NCI-H187 (cell line): ENCODE results near the gene TSR1.
A peak's percentile ranks its signal among the peaks of the same experiment; 100 is the strongest.

Experiments
- DNase-seq, 2 experiments: peaks; one replicate each; lab custom pipeline; 2025; lab: John Stamatoyannopoulos, UW

Gene TSR1

DNA sequence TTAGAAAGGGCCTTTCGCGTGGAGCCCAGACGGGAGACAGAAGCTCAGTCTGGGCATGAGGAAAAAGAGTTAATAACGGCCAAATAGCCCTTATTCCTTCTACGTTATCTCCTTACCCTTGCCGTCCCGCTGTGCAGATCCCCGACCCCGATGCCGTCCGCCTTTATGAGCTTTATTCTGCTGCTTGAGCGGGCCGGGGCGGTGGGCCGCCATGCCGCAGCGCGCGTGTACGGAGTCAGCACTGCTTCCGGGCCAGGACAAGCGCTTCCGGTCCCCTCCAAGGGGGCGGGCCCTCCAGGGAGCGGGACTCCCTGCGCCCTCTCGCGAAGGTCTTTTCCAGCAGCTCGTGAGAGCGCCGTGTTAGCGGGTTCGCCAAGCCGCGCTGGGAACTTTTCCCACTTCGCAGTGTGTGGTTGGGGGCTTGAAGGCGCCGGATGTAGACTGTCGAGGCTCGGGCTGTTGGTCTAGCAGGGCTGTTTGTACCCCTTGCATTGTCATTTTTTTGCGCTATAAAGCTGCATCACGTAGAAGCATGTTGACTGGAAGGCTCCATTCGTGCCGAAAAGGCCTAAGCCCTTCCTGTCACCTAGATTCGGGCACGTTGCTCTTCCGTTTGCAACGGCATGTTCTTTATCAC is at the start of gene TSR1:
Gene TSR1 (minus strand): TSS at position 243 of the 637 bp plus-strand sequence. CDS start 30 bp downstream, at position 213.
- peak; percentile 27 to 70 for DNase-seq

DNA sequence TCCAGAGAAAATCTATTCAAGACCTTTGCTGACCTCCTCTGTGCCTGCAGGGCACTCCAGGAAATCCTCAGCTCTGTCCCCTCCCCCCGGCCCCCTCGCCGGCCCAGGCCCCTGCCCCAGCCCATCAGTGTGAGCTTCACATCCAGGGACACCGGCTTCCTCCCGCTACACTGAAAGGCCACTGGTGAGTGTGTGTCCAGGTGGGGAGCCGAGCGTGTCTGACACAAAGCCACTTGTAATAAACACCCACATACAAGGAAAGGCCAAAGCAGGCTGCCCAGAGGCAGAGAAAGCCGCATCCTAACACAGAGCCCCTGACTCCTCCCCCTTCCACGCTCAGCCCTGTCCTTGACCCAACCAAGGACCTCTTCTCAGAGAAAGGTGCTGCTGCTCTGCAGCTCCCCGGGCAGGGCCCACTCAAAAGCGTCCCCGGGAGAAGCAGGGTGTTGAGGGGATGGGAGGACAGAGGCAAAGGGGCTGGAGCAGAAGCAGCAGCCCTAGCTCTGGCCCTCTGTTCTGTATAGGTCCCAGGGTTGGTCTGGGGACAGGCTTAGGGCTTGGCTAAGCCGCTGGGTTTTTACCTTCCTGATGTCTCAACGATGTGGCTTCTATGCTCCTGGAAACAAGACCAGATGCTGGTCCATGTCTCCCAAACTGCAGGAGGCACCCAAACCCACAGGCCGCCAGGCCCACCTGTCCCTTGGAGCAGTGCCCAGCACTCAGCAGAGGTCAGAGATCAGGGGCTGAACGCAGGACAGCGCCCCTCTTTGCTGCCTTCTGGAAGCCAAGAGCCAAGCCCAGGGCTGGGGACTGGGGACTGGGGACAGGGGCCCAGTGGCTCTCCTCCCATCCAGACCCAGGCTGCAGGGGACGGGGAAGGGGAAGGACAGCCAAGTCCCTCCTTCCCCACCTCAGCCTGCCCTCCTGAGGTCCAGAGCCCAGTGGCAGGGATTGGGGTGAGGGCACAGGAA is 49.3 kb upstream of the TSR1 start:
- DNase-seq: no peak

DNA sequence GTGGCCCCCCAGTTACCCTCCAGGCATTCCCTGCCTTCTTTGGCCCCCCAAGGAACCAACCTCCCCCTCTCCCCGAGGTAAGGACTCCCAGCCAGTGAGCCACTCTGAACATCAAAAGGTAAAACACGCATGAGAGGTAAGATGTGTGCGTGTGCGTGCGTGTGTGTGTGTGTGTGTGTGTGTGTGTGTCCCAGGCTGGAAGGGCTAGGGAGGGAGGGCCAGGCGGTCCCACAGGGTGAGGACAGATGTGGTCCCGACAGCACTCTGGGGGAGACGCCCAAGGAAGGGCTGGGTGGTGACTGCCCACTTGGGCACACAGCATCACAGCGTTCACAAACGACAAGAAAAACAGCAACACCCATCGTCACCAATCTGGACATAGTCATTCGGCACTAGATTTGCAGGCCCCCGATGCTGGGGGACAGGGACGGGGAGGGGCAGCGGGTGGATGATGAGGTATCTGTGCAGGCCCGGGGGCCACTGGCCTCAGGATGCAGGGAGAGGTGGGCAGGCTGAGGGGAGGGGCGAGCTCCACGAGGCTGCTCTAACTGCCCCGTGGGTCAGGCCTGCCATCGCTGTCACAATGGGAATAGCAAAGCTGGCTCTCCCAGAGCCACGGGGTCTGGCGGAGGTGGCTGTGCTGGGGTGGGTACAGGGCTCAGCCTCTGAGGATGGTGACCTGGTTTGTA is 48.3 kb upstream of the TSR1 start:
- DNase-seq: no peak

DNA sequence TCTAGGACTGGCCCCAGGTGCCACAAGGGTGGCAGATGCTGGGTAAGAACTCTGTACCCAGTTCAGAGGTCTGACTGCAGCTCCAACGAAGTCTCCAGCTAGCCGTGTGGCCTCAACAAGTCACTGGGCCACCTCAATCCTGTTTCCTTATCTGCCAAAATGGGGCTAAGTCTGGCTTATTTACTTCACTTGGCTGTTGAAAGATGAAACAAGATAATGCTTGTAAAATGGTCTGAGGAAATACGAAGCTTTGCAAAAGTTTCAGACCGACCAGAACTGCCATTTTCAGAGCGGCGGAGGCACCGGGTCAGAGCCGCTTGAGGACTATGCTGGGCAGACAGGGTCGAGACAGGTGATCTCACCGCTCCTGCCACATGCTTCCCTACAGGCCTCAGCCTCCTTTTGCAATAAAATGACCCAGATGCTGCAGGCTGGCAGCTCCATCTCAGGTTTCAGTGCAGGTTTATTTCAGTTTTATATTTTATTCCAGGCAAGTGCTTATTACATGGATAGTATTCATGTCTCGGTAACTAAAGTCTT is 47.4 kb upstream of the TSR1 start:
- no peak for DNase-seq

DNA sequence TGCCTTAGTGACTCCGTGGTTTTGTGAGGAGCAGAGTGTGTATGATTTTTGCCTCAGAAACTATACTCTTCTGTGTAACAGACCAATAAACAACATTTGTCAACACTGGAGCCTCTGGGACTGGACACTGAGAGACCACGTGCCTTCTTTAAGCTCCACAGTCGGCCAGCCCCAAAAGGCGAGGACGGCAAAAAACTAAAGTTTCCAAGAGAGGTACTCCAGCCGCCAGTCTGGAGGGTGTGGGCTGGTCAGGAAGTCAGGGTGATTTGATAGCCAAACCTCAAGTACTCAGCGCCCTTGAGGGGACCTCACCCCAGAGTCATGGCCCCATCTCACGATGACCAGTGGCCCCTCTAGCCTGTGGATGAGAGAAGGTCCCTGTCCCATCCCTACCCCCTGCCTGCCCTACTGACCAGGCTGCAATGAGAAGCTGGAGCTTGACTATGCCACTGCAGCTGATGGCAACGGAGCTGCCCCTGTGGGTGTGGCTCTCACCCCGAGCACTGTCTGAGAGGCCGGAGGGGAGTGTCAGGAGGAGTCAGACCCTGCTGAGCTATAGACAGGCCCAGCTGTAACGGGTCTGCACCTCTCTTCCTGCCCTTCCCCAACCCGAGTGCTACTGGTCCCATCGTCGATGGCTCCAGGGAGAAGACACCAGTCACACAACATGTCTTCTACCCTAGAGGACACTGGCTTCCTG is 44.8 kb upstream of the TSR1 start:
- no peak for DNase-seq

DNA sequence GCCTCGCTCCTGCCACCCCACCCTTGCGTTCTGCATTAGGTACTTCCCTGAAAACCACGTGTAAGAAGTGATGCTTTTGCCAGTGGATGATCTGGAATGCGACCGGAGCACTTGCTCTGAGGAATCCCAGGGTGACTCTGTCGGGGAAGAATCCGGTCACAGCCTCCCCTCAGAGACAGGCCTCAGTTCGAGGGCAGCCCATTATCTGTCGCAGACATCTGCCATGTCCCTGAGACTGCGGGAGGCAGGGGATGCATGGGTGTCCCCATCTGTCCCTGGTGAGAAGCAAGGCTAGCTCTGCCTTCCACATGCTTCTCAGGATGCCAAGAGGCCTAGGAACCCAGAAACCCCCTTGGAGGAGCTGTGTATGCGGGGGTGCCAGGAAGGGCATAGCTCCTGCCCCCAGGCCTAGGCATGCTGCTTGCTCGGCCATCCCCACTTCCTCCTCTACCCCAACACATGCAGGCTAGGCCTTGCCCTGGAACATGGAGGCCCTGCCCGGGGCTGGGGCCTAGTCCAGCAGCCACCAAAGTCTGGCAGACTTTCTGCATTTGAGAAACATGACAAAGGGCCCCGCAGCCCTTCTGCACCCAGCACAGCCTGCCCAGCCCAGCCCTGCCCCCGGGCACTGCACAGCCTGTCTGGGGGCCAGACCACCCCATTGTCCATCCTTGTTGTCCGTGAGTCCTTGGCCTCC is 44.1 kb upstream of the TSR1 start:
- DNase-seq: no peak

DNA sequence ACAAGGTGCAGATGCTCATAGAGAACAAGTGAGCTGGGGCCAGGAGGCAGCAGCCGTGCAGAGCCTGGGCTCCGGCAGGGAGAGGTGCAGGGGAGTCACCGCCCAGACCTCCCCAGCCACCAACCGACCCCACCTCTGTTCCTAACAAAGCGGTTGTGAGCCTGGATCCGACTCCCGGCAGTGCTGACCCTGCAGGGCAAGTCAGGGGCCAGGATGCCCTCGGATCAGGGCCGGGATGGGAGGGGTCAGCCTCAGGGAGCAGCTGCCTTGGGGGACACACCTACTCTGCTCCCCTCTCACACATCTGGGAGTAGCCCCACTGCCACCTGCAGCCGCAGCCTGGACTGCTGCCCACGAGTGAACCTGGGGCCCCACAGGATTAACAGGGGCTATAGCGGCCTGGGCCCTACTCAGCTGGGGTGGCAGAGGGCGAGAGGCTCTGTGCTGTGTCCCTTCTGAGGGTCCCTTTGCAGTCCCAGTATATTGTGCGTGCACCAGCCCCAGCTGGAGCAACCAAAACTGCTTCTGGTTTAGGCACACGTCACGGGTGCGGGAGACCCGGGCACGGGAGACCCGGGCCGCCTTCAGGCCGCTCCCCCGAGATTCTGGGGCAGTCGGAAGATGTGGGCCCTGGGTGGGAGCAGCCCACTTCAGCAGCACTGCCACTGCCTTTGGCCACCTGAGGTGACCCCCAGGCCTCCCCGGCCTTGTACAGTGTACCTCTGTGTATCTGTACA is 43.4 kb upstream of the TSR1 start:
- no peak for DNase-seq

DNA sequence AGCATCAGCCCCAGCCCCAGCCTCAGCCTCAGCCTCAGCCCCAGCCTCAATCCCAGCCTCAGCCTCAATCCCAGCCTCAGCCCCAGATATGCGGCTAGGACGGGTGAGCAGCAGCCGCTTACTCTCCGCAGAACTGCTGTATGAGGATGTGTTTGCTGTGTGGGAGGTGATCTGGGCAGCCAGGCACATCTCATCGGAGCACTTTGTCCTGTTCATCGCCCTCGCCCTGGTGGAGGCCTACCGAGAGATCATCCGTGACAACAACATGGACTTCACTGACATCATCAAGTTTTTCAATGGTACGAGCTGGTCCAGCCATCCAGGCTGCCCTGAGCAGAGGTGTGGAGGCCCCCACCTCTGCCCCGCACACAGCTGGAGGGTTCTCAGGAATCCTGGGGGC is 42.6 kb upstream of the TSR1 start:
- DNase-seq: no peak

DNA sequence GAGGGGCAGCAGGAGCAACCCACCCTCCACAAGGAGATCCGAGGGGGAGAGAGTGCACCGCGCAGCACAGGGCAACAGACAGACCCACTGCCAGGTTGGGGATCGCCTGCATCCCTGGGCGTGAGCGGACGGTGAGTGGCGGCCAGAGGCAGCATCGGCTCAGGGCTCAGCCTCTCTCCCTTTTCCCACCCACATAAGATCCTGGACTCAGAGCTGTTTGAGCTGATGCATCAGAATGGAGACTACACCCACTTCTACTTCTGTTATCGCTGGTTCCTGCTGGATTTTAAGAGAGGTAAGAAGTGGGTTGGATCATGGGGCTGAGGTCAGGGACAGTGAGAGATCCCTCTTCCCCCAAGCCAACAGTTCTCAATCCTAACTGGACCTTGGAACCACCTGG is 41.4 kb upstream of the TSR1 start:
- DNase-seq: no peak

DNA sequence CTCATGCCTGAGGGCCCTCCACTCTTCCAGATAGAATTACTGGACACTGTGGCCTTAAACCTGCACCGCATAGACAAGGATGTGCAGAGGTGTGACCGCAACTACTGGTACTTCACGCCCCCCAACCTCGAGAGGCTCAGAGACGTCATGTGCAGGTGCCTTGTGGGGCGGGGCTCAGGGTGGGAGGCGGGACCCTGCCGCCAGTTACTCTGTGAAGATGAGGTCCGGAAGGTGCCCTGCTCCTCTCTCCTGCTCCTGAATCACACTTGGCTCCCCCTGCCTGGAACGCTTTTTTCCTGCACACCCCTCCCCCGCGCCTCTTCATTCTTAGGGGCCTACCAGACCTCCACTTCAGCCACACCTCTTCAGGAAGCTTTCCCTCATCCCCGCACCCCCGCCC is 39.9 kb upstream of the TSR1 start:
- no peak for DNase-seq

DNA sequence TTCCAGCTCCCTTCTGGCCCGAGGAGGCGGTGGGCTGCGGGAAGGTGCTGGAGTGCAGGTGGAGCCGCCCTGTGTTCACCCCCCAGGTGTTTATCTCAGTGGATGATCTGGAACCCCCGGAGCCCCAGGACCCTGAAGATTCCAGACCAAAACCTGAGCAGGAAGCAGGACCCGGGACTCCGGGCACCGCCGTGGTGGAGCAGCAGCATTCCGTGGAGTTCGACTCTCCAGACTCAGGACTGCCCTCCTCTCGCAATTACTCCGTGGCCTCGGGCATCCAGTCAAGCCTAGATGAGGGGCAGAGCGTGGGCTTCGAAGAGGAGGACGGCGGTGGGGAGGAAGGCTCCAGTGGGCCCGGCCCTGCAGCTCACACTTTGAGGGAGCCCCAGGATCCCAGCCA is 39.1 kb upstream of the TSR1 start:
- no peak for DNase-seq

DNA sequence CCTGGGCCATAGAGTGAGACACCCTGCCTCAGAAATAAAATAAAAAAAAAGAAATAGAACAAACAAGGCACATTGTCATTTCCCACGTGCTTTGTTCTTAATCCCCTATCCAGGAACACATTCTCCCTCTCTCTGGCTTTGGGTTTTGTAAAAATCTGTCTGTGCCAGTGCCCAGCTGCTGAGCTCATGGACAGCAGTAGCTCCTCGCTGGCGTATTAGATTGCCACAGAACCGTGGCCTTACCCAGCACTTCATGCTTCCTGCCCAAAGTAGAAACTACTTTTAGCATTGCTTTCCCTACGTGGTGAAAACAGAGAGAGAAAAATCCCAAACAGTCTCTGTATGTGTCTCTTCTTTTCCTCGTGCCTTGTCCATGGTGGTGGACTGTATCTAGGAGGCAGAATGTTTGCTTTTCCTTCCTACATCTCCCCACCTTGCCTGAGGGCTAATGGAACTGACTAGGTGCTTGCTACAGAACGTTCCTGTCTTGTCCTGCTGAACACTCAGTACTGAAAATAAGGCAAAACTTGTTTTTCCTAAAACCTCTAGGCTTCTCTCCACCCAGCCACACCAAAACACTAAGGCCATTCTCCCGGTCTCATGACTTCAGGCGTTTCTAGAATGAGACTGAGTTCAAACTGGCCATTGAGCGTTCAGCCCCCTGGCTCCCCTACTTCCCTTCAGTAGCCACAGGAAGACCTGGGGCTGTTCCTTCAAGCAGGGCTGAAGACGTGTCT is 38.5 kb upstream of the TSR1 start:
- DNase-seq: no peak

DNA sequence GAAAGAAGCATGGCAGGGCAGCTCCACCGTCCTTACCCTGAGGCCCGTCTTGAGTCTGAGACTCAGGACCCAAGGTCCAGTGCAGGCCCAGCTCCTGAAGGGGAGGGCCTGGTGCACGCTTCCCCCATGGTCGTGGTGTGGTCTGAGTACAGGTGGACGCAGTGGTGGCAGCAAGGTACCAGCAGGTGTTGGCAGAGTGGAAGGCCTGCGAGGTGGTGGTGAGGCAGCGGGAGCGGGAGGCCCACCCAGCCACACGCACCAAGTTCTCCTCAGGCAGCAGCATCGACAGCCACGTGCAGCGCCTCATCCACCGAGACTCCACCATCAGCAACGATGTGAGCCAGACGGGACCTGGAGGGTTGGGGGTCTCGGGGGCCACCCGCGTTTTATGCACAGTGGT is 36.9 kb upstream of the TSR1 start:
- DNase-seq: no peak

DNA sequence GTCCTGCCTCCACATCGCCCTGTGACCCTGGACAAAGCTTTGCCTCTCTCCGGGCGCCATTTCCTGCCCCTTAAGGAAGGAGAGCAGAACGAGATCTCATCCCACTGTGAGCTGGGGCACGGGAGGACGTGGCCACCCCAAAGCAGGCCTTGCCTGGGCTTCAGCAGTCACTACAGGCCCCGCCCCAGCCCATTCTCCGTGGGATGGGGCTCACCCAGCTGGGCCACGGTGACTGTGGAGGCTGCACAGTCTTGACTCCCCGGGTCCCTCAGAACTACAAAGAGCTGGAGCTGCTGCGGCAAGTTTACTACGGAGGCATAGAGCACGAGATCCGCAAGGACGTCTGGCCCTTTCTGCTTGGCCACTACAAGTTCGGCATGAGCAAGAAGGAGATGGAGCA is 36.4 kb upstream of the TSR1 start:
- no peak for DNase-seq

DNA sequence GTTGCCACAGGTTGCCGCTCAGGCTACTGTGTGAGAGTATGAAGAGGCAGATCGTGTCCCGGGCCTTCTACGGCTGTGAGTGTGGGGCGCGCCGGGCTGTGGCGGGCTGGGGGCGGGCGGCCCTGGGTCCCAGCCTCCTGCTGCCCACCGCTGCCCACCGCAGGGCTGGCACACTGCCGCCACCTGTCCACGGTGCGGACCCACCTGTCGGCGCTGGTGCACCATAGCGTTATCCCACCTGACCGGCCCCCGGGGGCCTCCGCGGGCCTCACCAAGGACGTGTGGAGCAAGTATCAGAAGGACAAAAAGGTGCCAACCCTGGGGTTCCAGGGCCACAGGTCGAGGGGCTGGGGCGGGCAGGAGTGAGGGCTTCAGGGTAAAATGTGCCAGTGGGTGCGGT is 35.9 kb upstream of the TSR1 start:
- DNase-seq: no peak

DNA sequence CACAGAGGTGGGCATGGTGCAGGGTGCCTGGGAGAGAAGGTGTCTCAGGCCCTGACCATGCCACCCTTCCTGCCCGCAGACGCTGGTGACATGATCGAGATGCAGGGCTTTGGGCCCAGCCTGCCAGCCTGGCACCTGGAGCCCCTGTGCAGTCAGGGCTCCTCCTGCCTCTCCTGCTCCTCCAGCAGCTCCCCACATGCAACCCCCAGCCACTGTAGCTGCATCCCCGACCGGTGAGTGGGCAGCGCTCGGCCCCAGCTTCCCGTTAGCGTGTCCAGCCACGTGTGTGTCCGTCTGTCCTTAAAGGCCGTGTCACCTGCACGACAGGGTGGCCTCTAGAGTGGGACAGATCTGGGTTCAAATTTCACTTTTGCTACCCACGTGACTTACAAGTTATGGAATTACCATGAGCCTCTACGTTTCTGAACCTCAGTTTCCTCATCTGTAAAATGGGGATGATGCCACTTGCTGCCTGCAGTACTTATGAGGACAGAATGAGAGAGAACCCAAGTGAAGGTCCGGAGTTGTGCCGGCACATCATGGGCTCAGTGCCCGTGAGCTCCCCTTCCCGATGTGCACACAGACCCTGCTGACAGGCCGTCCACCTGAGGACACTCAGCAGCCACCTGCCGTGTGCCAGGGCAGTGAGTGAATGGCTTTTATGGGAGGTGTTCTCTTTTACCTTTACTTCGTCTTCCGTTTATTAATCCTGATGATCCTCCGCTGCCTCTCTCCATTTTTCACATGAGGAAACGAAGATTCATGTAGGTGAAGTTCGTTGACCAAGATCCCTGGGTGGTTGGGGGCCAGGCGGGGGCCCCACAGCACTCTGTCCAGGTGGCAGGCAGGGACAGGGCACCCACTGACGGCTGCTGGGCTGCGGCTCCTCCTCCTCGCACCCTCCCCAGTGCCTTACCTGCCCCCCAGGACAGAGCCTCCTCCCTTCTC is 35.2 kb upstream of the TSR1 start:
- no peak for DNase-seq

DNA sequence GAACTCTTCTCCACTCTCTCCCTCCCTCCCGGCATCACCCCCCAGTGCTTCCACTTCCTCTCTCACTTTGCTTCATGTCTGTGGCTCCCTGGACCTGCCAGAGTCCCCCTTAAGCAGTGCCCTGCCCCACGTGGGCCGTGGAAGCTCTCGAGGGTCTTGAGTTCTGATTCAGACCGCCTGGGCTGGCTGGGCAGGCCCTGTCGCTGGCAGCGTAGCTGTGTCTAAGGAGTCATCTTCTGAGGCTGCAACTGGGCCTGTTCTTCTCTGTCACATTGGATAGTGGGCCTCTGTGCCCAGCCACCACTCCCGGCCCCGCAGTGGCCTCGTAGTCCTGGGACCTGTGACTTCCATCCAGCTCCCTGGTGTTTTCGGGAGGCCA is 33.9 kb upstream of the TSR1 start:
- DNase-seq: no peak

DNA sequence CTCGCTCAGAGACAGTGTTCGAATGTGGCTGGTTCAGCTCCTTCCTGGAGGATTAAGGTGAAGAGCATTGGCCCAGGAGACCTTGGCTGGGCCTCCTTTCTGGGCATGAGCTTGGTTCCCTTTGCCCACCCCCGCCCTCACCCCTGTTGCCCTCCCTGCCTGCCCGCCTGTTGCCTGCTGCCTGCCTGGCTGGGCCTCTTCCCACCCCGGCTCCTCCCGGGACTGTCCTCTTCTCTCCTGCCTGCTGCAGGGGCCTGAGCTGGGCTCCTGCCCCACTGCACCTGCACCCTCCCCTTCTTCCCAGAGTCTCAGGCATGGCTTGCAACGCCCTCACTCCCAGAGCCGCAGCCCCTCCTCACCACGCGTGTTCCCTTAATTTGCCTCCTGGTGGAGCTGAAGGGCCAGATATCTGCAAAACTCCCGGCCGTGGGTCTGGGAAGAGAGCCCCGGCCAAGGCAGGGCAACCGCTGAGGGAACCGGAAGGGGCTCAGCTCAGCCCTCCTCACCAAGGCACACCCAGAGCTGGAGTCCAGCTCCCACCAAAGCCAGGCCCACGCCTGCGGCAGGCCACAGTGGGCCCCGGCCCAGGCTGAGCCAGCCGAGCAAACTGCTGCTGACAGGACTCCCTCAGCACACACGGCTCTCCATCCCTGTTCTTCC is 33.4 kb upstream of the TSR1 start:
- DNase-seq: no peak
